GM21786 (cell line): ENCODE results near the gene LRRC55.

ENCODE experiments used
- ATAC-seq: cut with Tn5 transposase; IDR thresholded peaks from one replicate; pipeline ENCODE4 v1.9.1; 2021; ENCODE audit not compliant: unreplicated experiment

Gene LRRC55

GRCh38 chr11:57181678-57182305 lies at the start of gene LRRC55:
Gene LRRC55, plus strand, starts transcription at chr11:57181953. Its CDS starts 70 bp downstream, at chr11:57182023.
- no peak for ATAC-seq

- no peak for ATAC-seq
Observed at GRCh38 chr11:57133366-57134038, 48.3 kb upstream of the LRRC55 start.

- ATAC-seq = no peak
Observed at GRCh38 chr11:57134284-57134683, 47.5 kb upstream of the LRRC55 start.

- no peak for ATAC-seq
Observed at GRCh38 chr11:57135020-57135751, 46.6 kb upstream of the LRRC55 start.

- no peak for ATAC-seq
Observed at GRCh38 chr11:57140568-57140967, 41.2 kb upstream of the LRRC55 start.

- ATAC-seq = no peak
Observed at GRCh38 chr11:57143459-57143858, 38.3 kb upstream of the LRRC55 start.

- ATAC-seq = no peak
Observed at GRCh38 chr11:57144075-57144474, 37.7 kb upstream of the LRRC55 start.

GRCh38 chr11:57144531-57145320 lies 37.0 kb upstream of the LRRC55 start:
- no peak for ATAC-seq

- ATAC-seq = no peak
Observed at GRCh38 chr11:57146301-57146700, 35.5 kb upstream of the LRRC55 start.

- ATAC-seq = no peak
Observed at GRCh38 chr11:57148621-57149020, 33.1 kb upstream of the LRRC55 start.

GRCh38 chr11:57150454-57150917 lies 31.3 kb upstream of the LRRC55 start:
- no peak for ATAC-seq

- ATAC-seq = no peak
Observed at GRCh38 chr11:57152134-57152533, 29.6 kb upstream of the LRRC55 start.

- no peak for ATAC-seq
Observed at GRCh38 chr11:57153448-57153847, 28.3 kb upstream of the LRRC55 start.

- ATAC-seq = no peak
Observed at GRCh38 chr11:57154739-57155138, 27.0 kb upstream of the LRRC55 start.

GRCh38 chr11:57155400-57155799 lies 26.4 kb upstream of the LRRC55 start:
- no peak for ATAC-seq

GRCh38 chr11:57155838-57156607 lies 25.7 kb upstream of the LRRC55 start:
- ATAC-seq = no peak

GRCh38 chr11:57156928-57157327 lies 24.8 kb upstream of the LRRC55 start:
- no peak for ATAC-seq

- ATAC-seq = no peak
Observed at GRCh38 chr11:57157624-57158023, 24.1 kb upstream of the LRRC55 start.

- ATAC-seq = no peak
Observed at GRCh38 chr11:57158180-57158579, 23.6 kb upstream of the LRRC55 start.

GRCh38 chr11:57158599-57158998 lies 23.2 kb upstream of the LRRC55 start:
- ATAC-seq = no peak
